IMR-90 (cell line): ENCODE results near the gene TRIM2. TPM values are rescaled to one million over a fixed set of nuclear protein-coding genes. Genes with fewer than 3 reads are reported as not detected.

Experiments used
- ATAC-seq: fragments of 200-7000 bp; cut with Tn5 transposase; 2 replicates; pipeline ENCODE4 v1.9.1; 2020; ENCODE audit warnings: low read depth, mild to moderate bottlenecking, moderate library complexity
- BruUV-seq: library from RNA; stranded (reverse); fragments of 400-500 nt; replicated peaks from 2 replicates; lab custom pipeline; 2021; lab: Mats Ljungman, UMichigan
- CTCF ChIA-PET: fragments of 300-600 bp; formaldehyde crosslinking; extraction: SDS; loops from one replicate; lab custom pipeline; 2021; ENCODE audit warnings: antibody characterized with exemption; lab: Yijun Ruan, JAX
- POLR2A ChIA-PET: fragments of 300-600 bp; sonication (Branson Sonifier 250); formaldehyde crosslinking; loops from one replicate; lab custom pipeline; 2022; ENCODE audit warnings: antibody characterized with exemption; ENCODE audit not compliant: unreplicated experiment; lab: Charles Lee
- DNase-seq: peaks from one replicate; pipeline ENCODE4 v3.0.0; 2013
- H2AFZ ChIP-seq: replicated peaks from 2 replicates; pipeline ENCODE3; 2013; ENCODE audit warnings: low read length, mild to moderate bottlenecking; ENCODE audit not compliant: poor library complexity
- H2AK5ac ChIP-seq: 2 replicates; pipeline ENCODE4 v1.6.1; 2013; ENCODE audit warnings: low read depth, low read length, inconsistent platforms
- H2AK9ac ChIP-seq: replicated peaks from 2 replicates; pipeline ENCODE3; 2013; ENCODE audit warnings: mild to moderate bottlenecking, low read depth, low read length, moderate library complexity; ENCODE audit not compliant: poor library complexity
- H2BK120ac ChIP-seq: 2 replicates; pipeline ENCODE4 v1.6.1; 2013; ENCODE audit warnings: low read depth, low read length, inconsistent platforms
- H2BK15ac ChIP-seq: 3 replicates; pipeline ENCODE4 v1.6.1; 2013; ENCODE audit warnings: low read depth, low read length, inconsistent platforms
- H2BK20ac ChIP-seq: 2 replicates; pipeline ENCODE4 v1.6.1; 2013; ENCODE audit warnings: low read depth, mild to moderate bottlenecking, inconsistent platforms, low read length, moderate library complexity
- H2BK5ac ChIP-seq: 2 replicates; pipeline ENCODE4 v1.6.1; 2013; ENCODE audit warnings: mild to moderate bottlenecking, low read depth, low read length, inconsistent platforms; ENCODE audit not compliant: poor library complexity, severe bottlenecking
- H3K14ac ChIP-seq: replicated peaks from 2 replicates; pipeline ENCODE4 v1.6.1; 2013; ENCODE audit warnings: low read depth, low read length, inconsistent platforms
- H3K18ac ChIP-seq: 2 replicates; pipeline ENCODE4 v1.6.1; 2013; ENCODE audit warnings: low read depth, low read length, control low read depth
- H3K23ac ChIP-seq: 2 replicates; pipeline ENCODE4 v1.6.1; 2013; ENCODE audit warnings: low read depth, low read length, inconsistent platforms
- H3K27ac ChIP-seq: 2 replicates; pipeline ENCODE4 v1.5.1; 2013; ENCODE audit warnings: mild to moderate bottlenecking, control low read depth, low read length; ENCODE audit not compliant: insufficient read depth
- H3K27me3 ChIP-seq: 2 replicates; pipeline ENCODE4 v1.6.1; 2013; ENCODE audit warnings: low read length; ENCODE audit not compliant: control insufficient read depth, insufficient read depth
- H3K36me3 ChIP-seq: 2 replicates; pipeline ENCODE4 v1.6.1; 2013; ENCODE audit warnings: low read length, mixed read lengths; ENCODE audit not compliant: control insufficient read depth, insufficient read depth
- H3K4ac ChIP-seq: 2 replicates; pipeline ENCODE4 v1.6.1; 2013; ENCODE audit warnings: low read depth, low read length, inconsistent platforms
- H3K4me1 ChIP-seq: 2 replicates; pipeline ENCODE4 v1.6.1; 2013; ENCODE audit warnings: low read length, mixed read lengths; ENCODE audit not compliant: control insufficient read depth, insufficient read depth
- H3K4me2 ChIP-seq: 2 replicates; pipeline ENCODE4 v1.6.1; 2013; ENCODE audit warnings: low read depth, mild to moderate bottlenecking, control low read depth, low read length, moderate library complexity
- H3K4me3 ChIP-seq: 2 replicates; pipeline ENCODE4 v1.5.1; 2013; ENCODE audit warnings: low read depth, mild to moderate bottlenecking, control low read depth, low read length, moderate library complexity; ENCODE audit not compliant: insufficient read depth
- H3K56ac ChIP-seq: 2 replicates; pipeline ENCODE4 v1.6.1; 2013; ENCODE audit warnings: low read length, inconsistent platforms; ENCODE audit not compliant: insufficient read depth; ENCODE audit errors: extremely low read depth
- H3K79me1 ChIP-seq, 2 experiments: 2 replicates each; pipeline ENCODE4 v1.6.1; 2013; ENCODE audit warnings: low read length in 2 of 2, inconsistent platforms in 1 of 2, low read depth in 1 of 2
- H3K9ac ChIP-seq: 2 replicates; pipeline ENCODE4 v1.6.1; 2013; ENCODE audit warnings: low read depth, low read length, control low read depth
- H3K9me1 ChIP-seq: 2 replicates; pipeline ENCODE4 v1.6.1; 2013; ENCODE audit warnings: low read length, inconsistent platforms; ENCODE audit not compliant: insufficient read depth
- H3K9me3 ChIP-seq: 2 replicates; pipeline ENCODE4 v1.6.1; 2013; ENCODE audit warnings: low read length; ENCODE audit not compliant: control insufficient read depth, insufficient read depth
- H4K20me1 ChIP-seq: 2 replicates; pipeline ENCODE4 v1.6.1; 2013; ENCODE audit warnings: low read length, inconsistent platforms; ENCODE audit not compliant: insufficient read depth
- H4K5ac ChIP-seq: 2 replicates; pipeline ENCODE4 v1.6.1; 2013; ENCODE audit warnings: mild to moderate bottlenecking, low read depth, low read length, control low read depth
- H4K8ac ChIP-seq, 2 experiments: 2 replicates each; pipeline ENCODE4 v1.6.1; 2013; ENCODE audit warnings: low read depth in 2 of 2, low read length in 2 of 2, control low read depth in 1 of 2, inconsistent platforms in 1 of 2
- H4K91ac ChIP-seq: 2 replicates; pipeline ENCODE4 v1.6.1; 2013; ENCODE audit warnings: low read depth, low read length, inconsistent platforms; ENCODE audit not compliant: insufficient read depth
- BHLHE40 ChIP-seq: fragments of 150-350 bp; IDR thresholded peaks from 2 replicates; pipeline ENCODE4 v1.6.1; 2016; ENCODE audit warnings: mild to moderate bottlenecking, low read depth, low read length
- CHD1 ChIP-seq: IDR thresholded peaks from 2 replicates; pipeline ENCODE4 v1.6.1; 2012; ENCODE audit warnings: low read depth, low read length, improper control_type of control experiment
- FOS ChIP-seq: fragments of 150-350 bp; IDR thresholded peaks from 2 replicates; pipeline ENCODE4 v1.6.1; 2016; ENCODE audit warnings: low read depth, low read length
- MAFK ChIP-seq: IDR thresholded peaks from 2 replicates; pipeline ENCODE4 v1.6.1; 2012; ENCODE audit warnings: low read depth, low read length, improper control_type of control experiment
- MAZ ChIP-seq: IDR thresholded peaks from 2 replicates; pipeline ENCODE4 v1.6.1; 2012; ENCODE audit warnings: low read depth, mild to moderate bottlenecking, low read length, improper control_type of control experiment, moderate library complexity, borderline replicate concordance
- NFE2L2 ChIP-seq: fragments of 150-350 bp; IDR thresholded peaks from 2 replicates; pipeline ENCODE4 v1.6.1; 2016; ENCODE audit warnings: low read depth, mild to moderate bottlenecking, low read length
- POLR2A ChIP-seq: IDR thresholded peaks from 2 replicates; pipeline ENCODE4 v1.6.1; 2012; ENCODE audit warnings: mild to moderate bottlenecking, low read depth, low read length
- RAD21 ChIP-seq: IDR thresholded peaks from 2 replicates; pipeline ENCODE4 v1.6.1; 2012; ENCODE audit warnings: low read length, improper control_type of control experiment
- RCOR1 ChIP-seq: IDR thresholded peaks from 2 replicates; pipeline ENCODE4 v1.6.1; 2012; ENCODE audit warnings: mild to moderate bottlenecking, low read length, improper control_type of control experiment; ENCODE audit not compliant: insufficient replicate concordance
- RFX5 ChIP-seq: IDR thresholded peaks from 2 replicates; pipeline ENCODE4 v1.8.0; 2012; ENCODE audit warnings: low read depth, mild to moderate bottlenecking, low read length, moderate library complexity
- SMC3 ChIP-seq: fragments of 150-350 bp; IDR thresholded peaks from 2 replicates; pipeline ENCODE4 v1.6.1; 2016; ENCODE audit warnings: low read depth, mild to moderate bottlenecking, antibody characterized with exemption, low read length, moderate library complexity
- WGBS, 2 experiments: methylation state at CpG; one replicate each; pipeline versions ENCODE4 v1.1.5 to v1.1.7; 2013; ENCODE audit warnings: missing lambda C conversion rate in 2 of 2; ENCODE audit not compliant: insufficient read length in 1 of 2; ENCODE audit errors: extremely low coverage in 2 of 2; 5-methylcytosine and 5-hydroxymethylcytosine counted together
- dilution Hi-C: fragments of 300-500 bp; cut with HindIII; formaldehyde crosslinking; loops from one replicate; pipeline ENCODE4 v1.14.3; 2018; ENCODE audit warnings: low sequenced_read_pairs; ENCODE audit not compliant: unreplicated experiment
- in situ Hi-C: fragments of 300-500 bp; cut with MboI; formaldehyde crosslinking; loops from 3 replicates; pipeline ENCODE4 v1.14.3; 2019; ENCODE audit warnings: low sequenced_read_pairs, inconsistent platforms, mixed read lengths
- intact Hi-C: fragments of 100-400 bp; cut with micrococcal nuclease; formaldehyde crosslinking; loops from 2 replicates; pipeline ENCODE4 v1.10.0; 2022
- polyA plus RNA-seq, 3 experiments: library from polyadenylated mRNA; depleted of rRNA; stranded (reverse); fragments of >200 nt; gene quantifications; 2 replicates each; pipeline ENCODE4 v1.2.3, GENCODE V29; 2012; ENCODE audit warnings: low replicate concordance in 1 of 3
- total RNA-seq: library from RNA; depleted of rRNA; stranded (reverse); fragments of >200 nt; gene quantifications from 2 replicates; pipeline ENCODE4 v1.2.3, GENCODE V29; 2012
- TF ChIP-seq, protein P1 (sequence below): conservative IDR thresholded peaks from 2 replicates; pipeline ENCODE4 v1.5.1; 2012; ENCODE audit warnings: mild to moderate bottlenecking, low read depth, low read length, improper control_type of control experiment
- TF ChIP-seq, protein P2 (sequence below): fragments of 150-350 bp; IDR thresholded peaks from 2 replicates; pipeline ENCODE4 v1.6.1; 2017; ENCODE audit warnings: mild to moderate bottlenecking, antibody characterized with exemption, low read length, low read depth
- TF ChIP-seq, protein P3 (sequence below): fragments of 150-350 bp; IDR thresholded peaks from 2 replicates; pipeline ENCODE4 v1.6.1; 2016; ENCODE audit warnings: low read depth, mild to moderate bottlenecking, low read length, moderate library complexity, borderline replicate concordance

The TRIM2 gene
- total and polyA plus RNA-seq, 2 of the 4 experiments (the other 2 are of a cell fraction), result 16.0 to 64.2 TPM

DNA sequence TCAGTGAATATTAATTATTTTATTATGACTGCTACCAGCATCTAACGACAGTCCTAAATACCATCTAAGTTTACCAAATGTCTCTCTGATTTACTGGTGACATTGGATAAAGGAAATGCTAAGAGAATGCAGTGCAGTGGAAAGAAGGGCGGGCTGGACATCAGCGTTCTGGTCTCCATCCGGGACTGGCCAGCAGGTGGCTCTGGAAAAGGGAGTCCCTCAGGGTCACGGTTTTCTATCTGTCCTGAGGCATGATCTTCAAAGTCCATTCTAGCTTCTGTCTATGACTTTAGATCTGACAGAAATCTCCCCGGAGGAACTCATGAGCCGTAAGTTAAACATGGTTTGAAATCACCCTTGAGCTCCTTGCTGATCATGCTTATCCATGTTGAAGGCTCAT lies 3.3 kb downstream of the TRIM2 start:
- H3K4me2 ChIP-seq, result no peak overlapping the region
- no peak overlapping the region for H3K56ac ChIP-seq
- intact Hi-C loops (loop anchor here (1.0 kb wide), 1 partner anchor 111 kb away; no protein-coding TSS in a partner anchor), dilution Hi-C loops (no loop called here), in situ Hi-C loops (no loop called here)
- no peak overlapping the region for H2AK5ac ChIP-seq
- H3K4ac ChIP-seq, result no peak overlapping the region
- H3K18ac ChIP-seq, result no peak overlapping the region
- WGBS, 2 experiments, result 61% methylated on average over 6 of the region's 7 CpGs; no CpG with 5 or more reads in 1 of the 2 experiments
- H4K20me1 ChIP-seq, result no peaks in the 10 kb centered on the region
- peak overlapping the region; percentile 26 for H2AFZ ChIP-seq
- no peaks in the 10 kb centered on the region for H3K27me3 ChIP-seq
- no peaks in the 10 kb centered on the region for H3K9me1 ChIP-seq
- CTCF ChIA-PET, result interaction anchor here (0.6 to 1.8 kb wide), 4 partner anchors 9 to 61 kb away, joined by 3 to 5 read pairs (median 4); no protein-coding TSS in a partner anchor
- no peak overlapping the region for H2BK120ac ChIP-seq
- BruUV-seq, result no TSS peak
- H2BK15ac ChIP-seq, result no peak overlapping the region
- no peak overlapping the region for H4K91ac ChIP-seq
- H3K4me1 ChIP-seq, result peaks cover 4% of the 10 kb centered on the region
- H2AK9ac ChIP-seq, result no peak overlapping the region
- no peak overlapping the region for H4K5ac ChIP-seq
- ATAC-seq (peak; percentile 63), DNase-seq (peak; percentile 24)
- no peak overlapping the region for H3K9ac ChIP-seq
- H2BK5ac ChIP-seq, result no peak overlapping the region
- no peak overlapping the region for H3K14ac ChIP-seq
- no peaks in the 10 kb centered on the region for H3K9me3 ChIP-seq
- H2BK20ac ChIP-seq, result no peak overlapping the region
- no peak overlapping the region for H4K8ac ChIP-seq
- TF ChIP-seq BHLHE40 (no peak), POLR2A (no peak), MAZ (no peak), NFE2L2 (no peak), FOS (no peak), RAD21 (peak; percentile 56), CHD1 (no peak), SMC3 (peak; percentile 52), RFX5 (no peak), MAFK (no peak), RCOR1 (no peak)
- TF ChIP-seq, protein P1, sequence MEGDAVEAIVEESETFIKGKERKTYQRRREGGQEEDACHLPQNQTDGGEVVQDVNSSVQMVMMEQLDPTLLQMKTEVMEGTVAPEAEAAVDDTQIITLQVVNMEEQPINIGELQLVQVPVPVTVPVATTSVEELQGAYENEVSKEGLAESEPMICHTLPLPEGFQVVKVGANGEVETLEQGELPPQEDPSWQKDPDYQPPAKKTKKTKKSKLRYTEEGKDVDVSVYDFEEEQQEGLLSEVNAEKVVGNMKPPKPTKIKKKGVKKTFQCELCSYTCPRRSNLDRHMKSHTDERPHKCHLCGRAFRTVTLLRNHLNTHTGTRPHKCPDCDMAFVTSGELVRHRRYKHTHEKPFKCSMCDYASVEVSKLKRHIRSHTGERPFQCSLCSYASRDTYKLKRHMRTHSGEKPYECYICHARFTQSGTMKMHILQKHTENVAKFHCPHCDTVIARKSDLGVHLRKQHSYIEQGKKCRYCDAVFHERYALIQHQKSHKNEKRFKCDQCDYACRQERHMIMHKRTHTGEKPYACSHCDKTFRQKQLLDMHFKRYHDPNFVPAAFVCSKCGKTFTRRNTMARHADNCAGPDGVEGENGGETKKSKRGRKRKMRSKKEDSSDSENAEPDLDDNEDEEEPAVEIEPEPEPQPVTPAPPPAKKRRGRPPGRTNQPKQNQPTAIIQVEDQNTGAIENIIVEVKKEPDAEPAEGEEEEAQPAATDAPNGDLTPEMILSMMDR, result peak; percentile 51
- TF ChIP-seq, protein P2, sequence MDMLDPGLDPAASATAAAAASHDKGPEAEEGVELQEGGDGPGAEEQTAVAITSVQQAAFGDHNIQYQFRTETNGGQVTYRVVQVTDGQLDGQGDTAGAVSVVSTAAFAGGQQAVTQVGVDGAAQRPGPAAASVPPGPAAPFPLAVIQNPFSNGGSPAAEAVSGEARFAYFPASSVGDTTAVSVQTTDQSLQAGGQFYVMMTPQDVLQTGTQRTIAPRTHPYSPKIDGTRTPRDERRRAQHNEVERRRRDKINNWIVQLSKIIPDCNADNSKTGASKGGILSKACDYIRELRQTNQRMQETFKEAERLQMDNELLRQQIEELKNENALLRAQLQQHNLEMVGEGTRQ, result no peak
- TF ChIP-seq, protein P3, sequence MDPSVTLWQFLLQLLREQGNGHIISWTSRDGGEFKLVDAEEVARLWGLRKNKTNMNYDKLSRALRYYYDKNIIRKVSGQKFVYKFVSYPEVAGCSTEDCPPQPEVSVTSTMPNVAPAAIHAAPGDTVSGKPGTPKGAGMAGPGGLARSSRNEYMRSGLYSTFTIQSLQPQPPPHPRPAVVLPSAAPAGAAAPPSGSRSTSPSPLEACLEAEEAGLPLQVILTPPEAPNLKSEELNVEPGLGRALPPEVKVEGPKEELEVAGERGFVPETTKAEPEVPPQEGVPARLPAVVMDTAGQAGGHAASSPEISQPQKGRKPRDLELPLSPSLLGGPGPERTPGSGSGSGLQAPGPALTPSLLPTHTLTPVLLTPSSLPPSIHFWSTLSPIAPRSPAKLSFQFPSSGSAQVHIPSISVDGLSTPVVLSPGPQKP, result no peak
- POLR2A ChIA-PET, result no interaction called here
- H3K79me1 ChIP-seq, result no peaks in the 10 kb centered on the region
- no peak overlapping the region for H3K27ac ChIP-seq
- H3K23ac ChIP-seq, result no peak overlapping the region; the same call in 1 of the 2 replicates
- no peaks in the 10 kb centered on the region for H3K36me3 ChIP-seq
- H3K4me3 ChIP-seq, result no peak overlapping the region
